ENCODE data around the gene RGL2.

DNA sequence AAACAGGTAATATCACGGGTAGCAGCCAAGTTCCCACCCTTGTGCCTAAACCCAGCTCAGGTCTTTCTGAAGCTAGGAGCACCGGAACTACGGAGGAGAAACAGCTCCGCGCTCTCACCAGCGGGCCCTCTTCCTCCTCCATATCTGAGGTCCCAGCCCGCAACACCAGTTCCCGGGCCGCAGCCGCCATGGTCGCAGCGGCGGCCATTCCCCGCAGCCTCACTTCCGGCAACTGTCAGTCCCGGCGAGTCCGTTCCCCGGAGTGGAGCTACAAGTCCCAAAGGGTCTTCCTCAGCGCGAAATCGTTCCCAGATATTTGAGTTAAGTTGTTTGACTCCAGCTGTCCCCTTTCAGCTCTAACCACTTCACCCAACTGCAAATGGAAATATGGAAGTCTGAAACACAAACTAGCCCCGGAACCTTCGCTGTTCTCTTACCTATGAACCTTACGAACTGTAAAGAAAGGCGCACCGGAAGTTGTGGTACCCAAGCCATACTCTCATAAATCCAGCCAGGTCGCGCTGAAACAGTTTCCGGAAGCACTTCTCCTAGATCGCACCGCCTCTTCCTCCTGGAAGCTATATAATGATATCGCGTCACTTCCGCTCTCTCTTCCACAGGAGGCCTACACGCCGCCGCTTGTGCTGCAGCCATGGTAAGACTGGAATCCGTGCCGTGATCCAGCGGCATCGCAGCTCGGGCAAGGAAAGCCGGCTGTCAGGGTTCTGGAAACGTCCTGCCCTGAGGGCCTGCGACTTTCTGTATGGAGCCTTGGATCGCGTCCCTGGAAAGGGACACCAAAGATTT lies 27.1 kb downstream of the RGL2 start, which contains the start of the genes RPS18 and VPS52:
- TF ChIP-seq, protein P1, sequence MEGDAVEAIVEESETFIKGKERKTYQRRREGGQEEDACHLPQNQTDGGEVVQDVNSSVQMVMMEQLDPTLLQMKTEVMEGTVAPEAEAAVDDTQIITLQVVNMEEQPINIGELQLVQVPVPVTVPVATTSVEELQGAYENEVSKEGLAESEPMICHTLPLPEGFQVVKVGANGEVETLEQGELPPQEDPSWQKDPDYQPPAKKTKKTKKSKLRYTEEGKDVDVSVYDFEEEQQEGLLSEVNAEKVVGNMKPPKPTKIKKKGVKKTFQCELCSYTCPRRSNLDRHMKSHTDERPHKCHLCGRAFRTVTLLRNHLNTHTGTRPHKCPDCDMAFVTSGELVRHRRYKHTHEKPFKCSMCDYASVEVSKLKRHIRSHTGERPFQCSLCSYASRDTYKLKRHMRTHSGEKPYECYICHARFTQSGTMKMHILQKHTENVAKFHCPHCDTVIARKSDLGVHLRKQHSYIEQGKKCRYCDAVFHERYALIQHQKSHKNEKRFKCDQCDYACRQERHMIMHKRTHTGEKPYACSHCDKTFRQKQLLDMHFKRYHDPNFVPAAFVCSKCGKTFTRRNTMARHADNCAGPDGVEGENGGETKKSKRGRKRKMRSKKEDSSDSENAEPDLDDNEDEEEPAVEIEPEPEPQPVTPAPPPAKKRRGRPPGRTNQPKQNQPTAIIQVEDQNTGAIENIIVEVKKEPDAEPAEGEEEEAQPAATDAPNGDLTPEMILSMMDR (IDR thresholded peaks at IDR 0.05; ENCODE audit: poor library complexity), result no peak
- TF ChIP-seq EZH2phosphoT487 (IDR thresholded peaks at IDR 0.05; ENCODE audit: low read depth, severe bottlenecking, unreplicated experiment), result no peak
